Smooth muscle cell (in vitro differentiated cells): ENCODE results near the gene UQCRC2. TPM values are rescaled to one million over a fixed set of nuclear protein-coding genes. Genes with fewer than 3 reads are reported as not detected.
"Not testable (repeated sequence)": the region's sequence is repeated elsewhere in the genome, so short reads cannot be mapped to it uniquely, and the experiment has no call there.

Experiments used
- DNase-seq: peaks from one replicate; lab custom pipeline; 2025; ENCODE audit not compliant: unreplicated experiment; lab: John Stamatoyannopoulos, UW
- H2AFZ ChIP-seq: fragments of 200-600 bp; sonication (generic); 2 replicates; pipeline ENCODE4 v1.6.0; 2016; ENCODE audit warnings: antibody characterized with exemption, low read depth, mild to moderate bottlenecking
- H3F3A ChIP-seq: fragments of 200-600 bp; sonication (generic); 2 replicates; pipeline ENCODE4 v1.6.0; 2017; ENCODE audit warnings: antibody characterized with exemption, low read depth
- H3K27ac ChIP-seq: fragments of 200-600 bp; sonication (generic); 2 replicates; pipeline ENCODE4 v1.5.1; 2016; ENCODE audit warnings: low read depth, mild to moderate bottlenecking
- H3K27me3 ChIP-seq: fragments of 200-600 bp; sonication (generic); 2 replicates; pipeline ENCODE4 v1.6.1; 2016; ENCODE audit warnings: low read depth, mild to moderate bottlenecking
- H3K36me3 ChIP-seq: fragments of 200-600 bp; sonication (generic); 2 replicates; pipeline ENCODE4 v1.5.1; 2016; ENCODE audit warnings: low read depth
- H3K4me1 ChIP-seq: fragments of 200-600 bp; sonication (generic); 2 replicates; pipeline ENCODE4 v1.5.1; 2016; ENCODE audit warnings: low read depth
- H3K4me2 ChIP-seq: fragments of 200-600 bp; sonication (generic); 2 replicates; pipeline ENCODE4 v1.6.0; 2016; ENCODE audit warnings: mild to moderate bottlenecking
- H3K4me3 ChIP-seq: fragments of 200-600 bp; sonication (generic); 2 replicates; pipeline ENCODE4 v1.5.1; 2016; ENCODE audit warnings: mild to moderate bottlenecking
- H3K79me2 ChIP-seq: fragments of 200-600 bp; sonication (generic); 2 replicates; pipeline ENCODE4 v1.6.0; 2016; ENCODE audit warnings: low read depth, mild to moderate bottlenecking
- H3K9ac ChIP-seq: fragments of 200-600 bp; sonication (generic); 2 replicates; pipeline ENCODE4 v1.6.0; 2016; ENCODE audit warnings: low read depth
- H3K9me3 ChIP-seq: fragments of 200-600 bp; sonication (generic); replicated peaks from 2 replicates; pipeline ENCODE4 v1.5.1; 2016; ENCODE audit warnings: low read depth
- H4K20me1 ChIP-seq: fragments of 200-600 bp; sonication (generic); 2 replicates; pipeline ENCODE4 v1.6.0; 2016; ENCODE audit warnings: low read depth
- WGBS: methylation state at CpG from one replicate; pipeline ENCODE4 v1.1.7; 2016; ENCODE audit warnings: low lambda C conversion rate; 5-methylcytosine and 5-hydroxymethylcytosine counted together
- polyA plus RNA-seq: library from polyadenylated mRNA; unstranded; fragments of >200 nt; fragmentation: Nextera tagmentation; extraction: Ambion mirVana; gene quantifications from 2 replicates; pipeline ENCODE4 v1.2.1, GENCODE V29; 2016
- total RNA-seq: library from RNA; depleted of rRNA; stranded (reverse); fragments of >200 nt; gene quantifications from 2 replicates; pipeline ENCODE4 v1.2.3, GENCODE V29; 2014
- TF ChIP-seq, protein P1 (sequence below): fragments of 200-600 bp; sonication (generic); IDR thresholded peaks from 2 replicates; pipeline ENCODE4 v1.5.1; 2017; ENCODE audit warnings: borderline replicate concordance, mild to moderate bottlenecking, antibody characterized with exemption; ENCODE audit not compliant: insufficient read depth, poor library complexity, severe bottlenecking

UQCRC2 gene
- total and polyA plus RNA-seq, 2 experiments from 2014 or later: 103 to 115 TPM

DNA sequence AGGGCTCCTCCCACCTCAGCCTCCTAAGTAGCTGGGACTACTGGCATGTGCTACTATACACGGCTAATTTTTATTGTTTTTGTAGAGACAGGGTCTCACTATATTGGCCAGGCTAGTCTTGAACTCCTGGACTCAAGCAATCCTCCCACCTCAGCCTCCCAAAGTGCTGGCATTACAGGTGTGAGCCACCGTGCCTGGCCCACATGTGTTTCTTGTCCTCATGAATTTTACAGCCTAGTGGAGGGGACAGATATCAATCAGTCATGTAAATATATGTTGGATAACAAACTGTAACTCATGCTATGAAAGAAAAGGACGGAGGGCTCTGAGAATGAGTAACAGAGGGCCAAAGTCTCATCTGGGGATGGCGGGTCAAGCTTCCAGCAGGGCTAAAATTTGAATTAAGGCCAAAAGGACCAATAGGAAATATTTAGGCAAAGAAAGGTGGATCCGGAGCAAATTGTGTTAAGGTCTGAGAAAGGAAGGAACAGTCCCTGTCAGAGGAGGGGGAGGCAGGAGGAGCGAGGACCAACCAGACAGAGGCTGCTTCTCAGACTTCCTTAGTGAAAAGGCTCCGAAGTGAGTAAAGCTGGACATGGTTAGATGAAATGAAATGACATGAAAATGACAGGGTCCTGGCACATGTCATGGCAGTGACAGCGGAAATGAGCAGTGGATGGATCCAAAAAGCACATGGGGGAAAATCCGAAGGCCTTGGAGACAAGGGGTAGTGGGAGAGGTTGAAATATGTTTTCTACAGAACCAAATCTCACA, 43.9 kb downstream of the UQCRC2 start:
- H3K36me3 ChIP-seq: no peaks in the 10 kb centered on the region
- H3K27me3 ChIP-seq: no peaks in the 10 kb centered on the region
- H3K27ac ChIP-seq: no peak overlapping the region
- peaks cover 5% of the 10 kb centered on the region for H3K4me1 ChIP-seq
- DNase-seq: no peak
- H2AFZ ChIP-seq: no peak overlapping the region
- H3K4me2 ChIP-seq: no peak overlapping the region
- H3K4me3 ChIP-seq: no peak overlapping the region
- H3K9ac ChIP-seq: no peak overlapping the region
- no peaks in the 10 kb centered on the region for H3K79me2 ChIP-seq
- 90% methylated on average over 9 of the region's 9 CpGs for WGBS
- TF ChIP-seq, protein P1, sequence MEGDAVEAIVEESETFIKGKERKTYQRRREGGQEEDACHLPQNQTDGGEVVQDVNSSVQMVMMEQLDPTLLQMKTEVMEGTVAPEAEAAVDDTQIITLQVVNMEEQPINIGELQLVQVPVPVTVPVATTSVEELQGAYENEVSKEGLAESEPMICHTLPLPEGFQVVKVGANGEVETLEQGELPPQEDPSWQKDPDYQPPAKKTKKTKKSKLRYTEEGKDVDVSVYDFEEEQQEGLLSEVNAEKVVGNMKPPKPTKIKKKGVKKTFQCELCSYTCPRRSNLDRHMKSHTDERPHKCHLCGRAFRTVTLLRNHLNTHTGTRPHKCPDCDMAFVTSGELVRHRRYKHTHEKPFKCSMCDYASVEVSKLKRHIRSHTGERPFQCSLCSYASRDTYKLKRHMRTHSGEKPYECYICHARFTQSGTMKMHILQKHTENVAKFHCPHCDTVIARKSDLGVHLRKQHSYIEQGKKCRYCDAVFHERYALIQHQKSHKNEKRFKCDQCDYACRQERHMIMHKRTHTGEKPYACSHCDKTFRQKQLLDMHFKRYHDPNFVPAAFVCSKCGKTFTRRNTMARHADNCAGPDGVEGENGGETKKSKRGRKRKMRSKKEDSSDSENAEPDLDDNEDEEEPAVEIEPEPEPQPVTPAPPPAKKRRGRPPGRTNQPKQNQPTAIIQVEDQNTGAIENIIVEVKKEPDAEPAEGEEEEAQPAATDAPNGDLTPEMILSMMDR: no peak
- no peaks in the 10 kb centered on the region for H4K20me1 ChIP-seq
- no peaks in the 10 kb centered on the region for H3K9me3 ChIP-seq
- peaks cover 4% of the 10 kb centered on the region for H3F3A ChIP-seq

- Histone ChIP-seq H3K27ac (no peak overlapping the region), H3K27me3 (no peaks in the 10 kb centered on the region), H3K9me3 (no peaks in the 10 kb centered on the region), H3K4me1 (peaks cover 5% of the 10 kb centered on the region), H3K4me3 (no peak overlapping the region), H4K20me1 (no peaks in the 10 kb centered on the region), H2AFZ (no peak overlapping the region), H3K36me3 (no peaks in the 10 kb centered on the region), H3K4me2 (no peak overlapping the region), H3K9ac (no peak overlapping the region), H3K79me2 (no peaks in the 10 kb centered on the region), H3F3A (peaks cover 4% of the 10 kb centered on the region)
- WGBS: 87% methylated on average over 7 of the region's 7 CpGs
- TF ChIP-seq, protein P1: no peak
- no peak for DNase-seq
These were observed 44.7 kb downstream of the UQCRC2 start for GRCh38 chr16:21997697-21998480.

GRCh38 chr16:22001591-22001990, 48.4 kb downstream of the UQCRC2 start:
- Histone ChIP-seq H3K36me3 (no peaks in the 10 kb centered on the region), H3K9me3 (no peaks in the 10 kb centered on the region), H3K79me2 (no peaks in the 10 kb centered on the region), H2AFZ (peak overlapping the region; percentile 19), H3K27ac (peak overlapping the region; percentile 68), H3K4me1 (peaks cover 5% of the 10 kb centered on the region), H3K4me2 (peak overlapping the region; percentile 81), H4K20me1 (no peaks in the 10 kb centered on the region), H3F3A (peaks cover 4% of the 10 kb centered on the region), H3K9ac (no peak overlapping the region), H3K27me3 (no peaks in the 10 kb centered on the region), H3K4me3 (peak overlapping the region; percentile 28)
- no peak for DNase-seq
- TF ChIP-seq, protein P1: no peak
- WGBS: 95% methylated on average over 1 of the region's 1 CpG

GRCh38 chr16:22002047-22002446, 48.9 kb downstream of the UQCRC2 start:
- H3F3A ChIP-seq, H3K9ac ChIP-seq, H3K79me2 ChIP-seq, H4K20me1 ChIP-seq, DNase-seq, H3K9me3 ChIP-seq, H3K36me3 ChIP-seq, H3K4me1 ChIP-seq, H3K4me3 ChIP-seq, H2AFZ ChIP-seq, H3K27me3 ChIP-seq: not testable (repeated sequence)
- Histone ChIP-seq H3K27ac (peak overlapping the region; percentile 68), H3K4me2 (peak overlapping the region; percentile 81)
- 82% methylated on average over 1 of the region's 1 CpG for WGBS
